Neural cell (in vitro differentiated cells): ENCODE measurements around the gene KDM4B.

ENCODE experiments used
- CTCF ChIP-seq: fragments of 450-650 bp; IDR thresholded peaks from 2 replicates; pipeline ENCODE4 v1.5.1; 2014; ENCODE audit warnings: antibody characterized with exemption, mild to moderate bottlenecking, moderate library complexity; ENCODE audit not compliant: poor library complexity, severe bottlenecking
- EZH2 ChIP-seq: fragments of 200-600, 300-800 bp; shearing (Covaris generic), sonication (generic); IDR thresholded peaks from 2 replicates; pipeline ENCODE4 v1.6.1; 2014; ENCODE audit warnings: antibody characterized with exemption, low read length, borderline replicate concordance, mild to moderate bottlenecking; ENCODE audit not compliant: insufficient read depth, poor library complexity, severe bottlenecking
- MXI1 ChIP-seq: fragments of 450-650 bp; conservative IDR thresholded peaks from 2 replicates; pipeline ENCODE4 v1.6.1; 2014; ENCODE audit warnings: antibody characterized with exemption, mild to moderate bottlenecking; ENCODE audit not compliant: poor library complexity, severe bottlenecking
- POLR2AphosphoS5 ChIP-seq: IDR thresholded peaks from 2 replicates; pipeline ENCODE4 v1.6.1; 2012
- RAD21 ChIP-seq: fragments of 450-650 bp; conservative IDR thresholded peaks from 2 replicates; pipeline ENCODE4 v1.6.1; 2014; ENCODE audit warnings: antibody characterized with exemption, mild to moderate bottlenecking, moderate library complexity
- SMC3 ChIP-seq: fragments of 450-650 bp; conservative IDR thresholded peaks from 2 replicates; pipeline ENCODE4 v1.6.1; 2014; ENCODE audit warnings: antibody characterized with exemption, mild to moderate bottlenecking, moderate library complexity; ENCODE audit not compliant: poor library complexity
- TAF1 ChIP-seq: IDR thresholded peaks from 2 replicates; pipeline ENCODE4 v1.6.1; 2012; ENCODE audit warnings: low read depth
- TF ChIP-seq, protein P1 (sequence below): IDR thresholded peaks from 2 replicates; pipeline ENCODE4 v1.6.1; 2012; ENCODE audit warnings: borderline replicate concordance

DNA sequence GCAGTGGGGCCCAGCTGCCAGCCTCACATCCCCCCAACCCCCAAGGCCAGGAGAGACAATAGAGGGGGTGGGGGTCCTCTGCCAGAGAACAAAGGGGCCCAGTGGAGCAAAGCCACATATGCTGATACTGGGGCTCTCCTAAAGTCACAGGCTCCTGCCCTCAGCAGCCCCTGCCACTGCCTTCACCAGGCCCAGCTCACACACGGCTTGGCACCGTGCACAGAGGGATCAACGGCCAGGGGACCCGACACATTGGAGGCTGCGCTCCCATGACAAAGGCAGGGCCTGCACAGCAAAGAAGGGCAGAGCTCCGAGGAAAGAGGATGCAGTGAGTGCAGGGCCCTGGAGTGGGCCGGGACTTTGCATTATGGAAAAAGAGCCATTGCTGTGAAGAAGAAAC lies 146.4 kb downstream of the KDM4B start:
- TF ChIP-seq CTCF, result no peak
- TF ChIP-seq RAD21, result no peak
- no peak for TF ChIP-seq POLR2AphosphoS5
- no peak for TF ChIP-seq EZH2
- no peak for TF ChIP-seq TAF1
- TF ChIP-seq SMC3, result no peak
- TF ChIP-seq MXI1, result no peak
- TF ChIP-seq, protein P1, sequence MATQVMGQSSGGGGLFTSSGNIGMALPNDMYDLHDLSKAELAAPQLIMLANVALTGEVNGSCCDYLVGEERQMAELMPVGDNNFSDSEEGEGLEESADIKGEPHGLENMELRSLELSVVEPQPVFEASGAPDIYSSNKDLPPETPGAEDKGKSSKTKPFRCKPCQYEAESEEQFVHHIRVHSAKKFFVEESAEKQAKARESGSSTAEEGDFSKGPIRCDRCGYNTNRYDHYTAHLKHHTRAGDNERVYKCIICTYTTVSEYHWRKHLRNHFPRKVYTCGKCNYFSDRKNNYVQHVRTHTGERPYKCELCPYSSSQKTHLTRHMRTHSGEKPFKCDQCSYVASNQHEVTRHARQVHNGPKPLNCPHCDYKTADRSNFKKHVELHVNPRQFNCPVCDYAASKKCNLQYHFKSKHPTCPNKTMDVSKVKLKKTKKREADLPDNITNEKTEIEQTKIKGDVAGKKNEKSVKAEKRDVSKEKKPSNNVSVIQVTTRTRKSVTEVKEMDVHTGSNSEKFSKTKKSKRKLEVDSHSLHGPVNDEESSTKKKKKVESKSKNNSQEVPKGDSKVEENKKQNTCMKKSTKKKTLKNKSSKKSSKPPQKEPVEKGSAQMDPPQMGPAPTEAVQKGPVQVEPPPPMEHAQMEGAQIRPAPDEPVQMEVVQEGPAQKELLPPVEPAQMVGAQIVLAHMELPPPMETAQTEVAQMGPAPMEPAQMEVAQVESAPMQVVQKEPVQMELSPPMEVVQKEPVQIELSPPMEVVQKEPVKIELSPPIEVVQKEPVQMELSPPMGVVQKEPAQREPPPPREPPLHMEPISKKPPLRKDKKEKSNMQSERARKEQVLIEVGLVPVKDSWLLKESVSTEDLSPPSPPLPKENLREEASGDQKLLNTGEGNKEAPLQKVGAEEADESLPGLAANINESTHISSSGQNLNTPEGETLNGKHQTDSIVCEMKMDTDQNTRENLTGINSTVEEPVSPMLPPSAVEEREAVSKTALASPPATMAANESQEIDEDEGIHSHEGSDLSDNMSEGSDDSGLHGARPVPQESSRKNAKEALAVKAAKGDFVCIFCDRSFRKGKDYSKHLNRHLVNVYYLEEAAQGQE, result no peak
